Common myeloid progenitor, CD34-positive (primary cell): Measurements from ENCODE around the gene ANKRD52.
"Not testable (repeated sequence)": the region's sequence is repeated elsewhere in the genome, so short reads cannot be mapped to it uniquely, and the experiment has no call there.

Experiments used
- CTCF ChIA-PET: fragments of 350-600 bp; sonication (Branson Sonifier 250); formaldehyde crosslinking; loops from one replicate; lab custom pipeline; 2021; ENCODE audit warnings: antibody characterized with exemption; lab: Charles Lee
- POLR2A ChIA-PET: fragments of 350-600 bp; sonication (Branson Sonifier 250); formaldehyde crosslinking; loops from one replicate; lab custom pipeline; 2021; ENCODE audit warnings: antibody characterized with exemption; lab: Charles Lee
- DNase-seq, 3 donors: peaks; one replicate each; pipeline versions ENCODE4 v3.0.0 to v3.0.0-alpha.2; 2013
- H3K27ac ChIP-seq, 2 experiments: 1 replicate in 1 of 2; 2 replicates in 1 of 2; pipeline ENCODE4 v1.7.0; 2013; ENCODE audit warnings: inconsistent platforms in 2 of 2, low read length in 2 of 2, mild to moderate bottlenecking in 2 of 2, low read depth in 1 of 2, moderate library complexity in 1 of 2; ENCODE audit not compliant: severe bottlenecking in 2 of 2, insufficient read depth in 1 of 2, poor library complexity in 1 of 2
- H3K27me3 ChIP-seq, 5 experiments: replicated peaks in 2 of 5; 1 replicate in 3 of 5; 2 replicates in 2 of 5; pipeline versions ENCODE4 v1.6.1 to v1.7.0; 2013; ENCODE audit warnings: low read length in 4 of 5, mild to moderate bottlenecking in 2 of 5, moderate library complexity in 2 of 5, inconsistent platforms in 1 of 5; ENCODE audit not compliant: insufficient read depth in 5 of 5, control insufficient read depth in 4 of 5
- H3K36me3 ChIP-seq, 4 experiments: 1 replicate in 2 of 4; 2 replicates in 2 of 4; pipeline versions ENCODE4 v1.6.1 to v1.7.0; 2013; ENCODE audit warnings: low read length in 3 of 4, control low read depth in 1 of 4, mild to moderate bottlenecking in 1 of 4; ENCODE audit not compliant: control insufficient read depth in 4 of 4, insufficient read depth in 4 of 4
- H3K4me1 ChIP-seq, 4 experiments: 1 replicate in 3 of 4; 2 replicates in 1 of 4; pipeline versions ENCODE4 v1.6.1 to v1.7.1; 2013; ENCODE audit warnings: low read length in 3 of 4, mild to moderate bottlenecking in 3 of 4, control low read depth in 1 of 4, inconsistent platforms in 1 of 4, moderate library complexity in 1 of 4; ENCODE audit not compliant: control insufficient read depth in 4 of 4, insufficient read depth in 4 of 4; ENCODE audit errors: control extremely low read depth in 1 of 4
- H3K4me3 ChIP-seq, 7 experiments: 1 replicate in 4 of 7; 2 replicates in 3 of 7; pipeline versions ENCODE4 v1.5.1 to v1.7.0; 2013; ENCODE audit warnings: mild to moderate bottlenecking in 7 of 7, low read length in 6 of 7, moderate library complexity in 6 of 7, inconsistent platforms in 2 of 7, low read depth in 2 of 7, control low read depth in 1 of 7; ENCODE audit not compliant: insufficient read depth in 4 of 7, control insufficient read depth in 1 of 7; ENCODE audit errors: extremely low read depth in 1 of 7
- H3K9me3 ChIP-seq, 5 experiments: 1 replicate in 4 of 5; 2 replicates in 1 of 5; pipeline versions ENCODE4 v1.6.1 to v1.7.1; 2013; ENCODE audit warnings: low read length in 4 of 5, mild to moderate bottlenecking in 2 of 5, inconsistent platforms in 1 of 5, low read depth in 1 of 5, moderate library complexity in 1 of 5; ENCODE audit not compliant: control insufficient read depth in 4 of 5, insufficient read depth in 2 of 5; ENCODE audit errors: control extremely low read depth in 1 of 5
- WGBS: methylation state at CpG from one replicate; pipeline ENCODE4 v1.1.5; 2013; ENCODE audit not compliant: insufficient coverage; 5-methylcytosine and 5-hydroxymethylcytosine counted together

Gene ANKRD52

GRCh38 chr12:56278905-56279304 is 20.7 kb upstream of the ANKRD52 start:
- POLR2A ChIA-PET: no interaction called here
- H3K4me3 ChIP-seq: no peak overlapping the region
- WGBS: 100% methylated on average over 2 of the region's 3 CpGs
- H3K36me3 ChIP-seq: peaks cover 29 to 77% (median 59%) of the 10 kb centered on the region in 4 experiments
- CTCF ChIA-PET: interaction anchor here (0.8 to 2.1 kb wide), 5 partner anchors 8 to 45 kb away, joined by 3 to 8 read pairs (median 3); no protein-coding TSS in a partner anchor
- H3K27me3 ChIP-seq: no peaks in the 10 kb centered on the region
- DNase-seq: no peak
- no peaks in the 10 kb centered on the region for H3K9me3 ChIP-seq
- no peaks in the 10 kb centered on the region for H3K4me1 ChIP-seq
- no peak overlapping the region for H3K27ac ChIP-seq

- no peak for DNase-seq
- no peaks in the 10 kb centered on the region for H3K27me3 ChIP-seq
- no peaks in the 10 kb centered on the region for H3K9me3 ChIP-seq
- no peak overlapping the region for H3K4me3 ChIP-seq
- POLR2A ChIA-PET: no interaction called here
- peaks cover 15 to 72% (median 56%) of the 10 kb centered on the region in 4 experiments for H3K36me3 ChIP-seq
- H3K27ac ChIP-seq: no peak overlapping the region
- CTCF ChIA-PET: no interaction called here
- no CpG with 5 or more reads among the region's 2 CpGs for WGBS
- H3K4me1 ChIP-seq: no peaks in the 10 kb centered on the region
These were observed 16.1 kb upstream of the ANKRD52 start for GRCh38 chr12:56274299-56274698.

GRCh38 chr12:56272468-56272867 is 14.3 kb upstream of the ANKRD52 start:
- CTCF ChIA-PET: interaction anchor here (1.7 kb wide), 1 partner anchor 67 kb away, joined by 7 read pairs; no protein-coding TSS in a partner anchor
- peaks cover 15 to 64% (median 49%) of the 10 kb centered on the region in 4 experiments for H3K36me3 ChIP-seq

GRCh38 chr12:56271031-56271430 is 12.8 kb upstream of the ANKRD52 start:
- Histone ChIP-seq H3K4me3 (no peak overlapping the region), H3K27me3 (no peaks in the 10 kb centered on the region), H3K4me1 (peaks cover 0 to 16% (median 14%) of the 10 kb centered on the region in 4 experiments), H3K27ac (no peak overlapping the region), H3K9me3 (no peaks in the 10 kb centered on the region), H3K36me3 (peaks cover 12 to 56% (median 42%) of the 10 kb centered on the region in 4 experiments)
- ChIA-PET CTCF (interaction anchor here (0.7 to 1.7 kb wide), 9 partner anchors 8 to 200 kb away, joined by 3 to 7 read pairs (median 4); no protein-coding TSS in a partner anchor), POLR2A (interaction anchor here (0.7 kb wide), 1 partner anchor 10 kb away, joined by 3 read pairs; no protein-coding TSS in a partner anchor)
- 0% methylated on average over 1 of the region's 1 CpG for WGBS
- peak in 2 of 3 donors; percentile 53 to 59 for DNase-seq

More at GRCh38 chr12:56272468-56272867, 14.3 kb upstream of the ANKRD52 start:
- H3K9me3 ChIP-seq, H3K4me1 ChIP-seq, POLR2A ChIA-PET, H3K27me3 ChIP-seq, H3K27ac ChIP-seq, DNase-seq, H3K4me3 ChIP-seq: not testable (repeated sequence)
- WGBS: no CpG with 5 or more reads among the region's 2 CpGs

GRCh38 chr12:56267443-56268071 is 9.4 kb upstream of the ANKRD52 start:
- WGBS: 44% methylated on average over 10 of the region's 21 CpGs
- CTCF ChIA-PET: interaction anchor here (0.7 to 3.0 kb wide), 11 partner anchors 8 to 194 kb away, joined by 3 to 19 read pairs (median 4); partner anchors contain the start of genes ANKRD52 and RNF41
- peak overlapping the region; percentile 70 to 92 (median 86) for H3K4me3 ChIP-seq
- H3K4me1 ChIP-seq: peaks cover 0 to 16% (median 15%) of the 10 kb centered on the region in 4 experiments
- H3K36me3 ChIP-seq: peaks cover 0 to 28% (median 14%) of the 10 kb centered on the region in 4 experiments
- no peak for DNase-seq
- H3K9me3 ChIP-seq: no peaks in the 10 kb centered on the region
- POLR2A ChIA-PET: interaction anchor here (1.3 to 1.9 kb wide), 4 partner anchors 8 to 65 kb away, joined by 3 to 7 read pairs (median 6); partner anchors contain the start of gene ANKRD52
- no peaks in the 10 kb centered on the region for H3K27me3 ChIP-seq
- peak overlapping the region in 1 of 2 experiments; percentile 85 for H3K27ac ChIP-seq

GRCh38 chr12:56266693-56267442 is 8.7 kb upstream of the ANKRD52 start, which contains the start of gene COQ10A:
TSS of gene COQ10A (plus strand) at chr12:56266942. CDS start at chr12:56267119, 177 bp downstream.
- under 1% methylated on average over 32 of the region's 68 CpGs for WGBS
- peak; percentile 90 to 94 (median 93) for DNase-seq
- H3K4me3 ChIP-seq: peak within 1 kb of the TSS; percentile 70 to 92 (median 86)
- peaks cover 0 to 16% (median 15%) of the 10 kb centered on the region in 4 experiments for H3K4me1 ChIP-seq
- peaks cover 0 to 24% (median 9%) of the 10 kb centered on the region in 4 experiments for H3K36me3 ChIP-seq
- H3K9me3 ChIP-seq: no peaks in the 10 kb centered on the region
- H3K27me3 ChIP-seq: no peaks in the 10 kb centered on the region
- CTCF ChIA-PET: interaction anchor here (0.7 to 3.0 kb wide), 12 partner anchors 8 to 195 kb away, joined by 3 to 19 read pairs (median 4); partner anchors contain the start of genes ANKRD52 and RNF41
- peak within 1 kb of the TSS; percentile 70 to 85 for H3K27ac ChIP-seq
- POLR2A ChIA-PET: interaction anchor here (1.3 to 1.9 kb wide), 4 partner anchors 8 to 66 kb away, joined by 3 to 7 read pairs (median 6); partner anchors contain the start of gene ANKRD52
